Stimulated activated CD8-positive, alpha-beta memory T cell treated with anti-CD3 and anti-CD28 coated beads, Interleukin-7, amount 100 ng/mL, for 4 hours (primary cell): ENCODE data around the gene DYNC2LI1.

Experiments used
- DNase-seq, 2 donors: peaks; one replicate each; pipeline ENCODE4 v3.0.0-alpha.2; 2020; ENCODE audit warnings: low read depth in 2 of 2

DYNC2LI1 gene

DNA sequence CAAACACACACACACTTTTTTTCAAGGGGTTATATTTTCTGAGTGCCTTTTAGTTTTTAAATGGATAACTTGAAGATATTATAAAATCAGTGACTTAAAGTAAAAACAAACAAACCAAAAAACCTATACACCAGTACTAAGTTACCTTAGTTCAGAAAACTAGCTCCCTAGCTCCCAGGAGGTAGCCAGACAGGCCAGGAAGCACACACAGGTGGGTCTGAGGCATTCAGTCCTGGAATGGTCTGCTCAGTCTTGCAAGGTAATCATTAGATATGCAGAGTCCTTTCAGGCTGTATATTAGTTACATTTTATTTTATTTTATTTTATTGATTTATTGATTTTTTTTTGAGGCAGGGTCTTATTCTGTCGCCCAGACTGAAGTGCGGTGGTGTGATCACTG, 10.7 kb upstream of the DYNC2LI1 start:
- no peak for DNase-seq

- DNase-seq: no peak
These were observed 9.6 kb upstream of the DYNC2LI1 start for GRCh38 chr2:43764086-43764705.

DNA sequence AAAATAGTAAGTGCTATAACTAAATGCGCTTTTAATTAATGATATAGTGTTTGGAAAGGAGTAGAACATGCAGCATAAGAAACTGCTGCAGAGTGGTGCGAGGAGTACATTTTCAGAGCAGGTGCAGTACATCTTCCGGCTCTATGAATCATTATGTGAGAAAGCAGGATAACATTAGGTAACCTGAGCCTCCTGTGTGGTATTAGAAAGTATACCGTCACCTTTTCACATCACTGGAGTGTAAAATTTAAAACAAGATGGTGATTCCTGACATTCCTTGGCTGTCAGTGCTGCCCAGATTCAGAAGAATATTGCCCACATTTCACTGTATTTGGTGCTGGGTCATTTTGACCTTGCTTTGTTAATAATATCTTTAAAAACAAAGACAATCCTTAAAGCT, 7.8 kb upstream of the DYNC2LI1 start:
- DNase-seq: no peak

GRCh38 chr2:43774617-43775016, 778 bp downstream of the DYNC2LI1 start:
- no peak for DNase-seq

- DNase-seq: no peak
These were observed 2.5 kb downstream of the DYNC2LI1 start for GRCh38 chr2:43776324-43776723.

DNA sequence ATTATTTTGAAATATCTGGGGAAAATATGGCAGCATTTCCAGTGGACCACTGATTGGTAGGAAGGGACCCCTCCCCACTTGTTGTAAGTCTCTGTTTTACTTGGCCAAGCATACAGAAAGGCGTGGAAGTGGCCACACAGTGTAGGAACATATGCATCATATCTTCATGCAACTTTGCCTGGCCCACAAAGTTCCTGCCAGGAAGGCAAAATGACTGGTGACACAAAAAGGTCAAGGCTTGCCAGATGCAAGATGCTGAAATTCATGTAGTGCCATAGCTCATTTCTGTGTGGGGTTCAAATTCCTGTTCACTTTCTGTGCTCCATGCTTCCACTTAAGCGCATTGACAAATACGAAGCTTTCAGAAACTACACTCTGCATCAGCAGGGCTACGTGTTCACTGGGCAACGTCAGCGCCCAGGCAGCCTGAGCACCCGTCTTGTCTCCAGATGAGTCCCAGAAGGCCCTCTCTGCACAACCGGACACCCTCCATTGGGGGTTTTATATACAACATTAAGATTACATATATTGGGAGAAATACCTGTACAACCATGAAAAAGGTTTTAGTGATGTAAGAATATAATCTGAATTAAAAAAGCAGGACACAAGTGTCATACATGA, 3.6 kb downstream of the DYNC2LI1 start:
- DNase-seq: no peak

DNA sequence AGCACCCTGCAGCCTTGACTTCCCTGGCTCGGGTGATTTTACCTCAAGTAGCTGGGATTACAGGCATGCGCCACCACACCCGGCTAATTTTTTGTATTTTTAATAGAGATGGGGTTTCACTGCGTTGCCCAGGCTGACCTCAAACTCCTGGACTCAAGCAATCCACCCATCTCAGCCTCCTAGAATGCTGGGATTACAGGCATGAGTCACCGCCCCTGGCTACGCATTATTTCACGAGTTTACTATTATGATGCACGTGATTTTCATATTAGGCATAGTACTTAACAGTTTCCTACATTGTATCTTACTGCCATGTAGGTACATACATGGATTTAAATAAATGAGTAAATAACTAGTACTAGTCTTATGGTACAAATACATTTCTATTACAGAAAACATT, 4.4 kb downstream of the DYNC2LI1 start:
- DNase-seq: no peak

GRCh38 chr2:43787895-43788294, 14.1 kb downstream of the DYNC2LI1 start:
- no peak for DNase-seq

DNA sequence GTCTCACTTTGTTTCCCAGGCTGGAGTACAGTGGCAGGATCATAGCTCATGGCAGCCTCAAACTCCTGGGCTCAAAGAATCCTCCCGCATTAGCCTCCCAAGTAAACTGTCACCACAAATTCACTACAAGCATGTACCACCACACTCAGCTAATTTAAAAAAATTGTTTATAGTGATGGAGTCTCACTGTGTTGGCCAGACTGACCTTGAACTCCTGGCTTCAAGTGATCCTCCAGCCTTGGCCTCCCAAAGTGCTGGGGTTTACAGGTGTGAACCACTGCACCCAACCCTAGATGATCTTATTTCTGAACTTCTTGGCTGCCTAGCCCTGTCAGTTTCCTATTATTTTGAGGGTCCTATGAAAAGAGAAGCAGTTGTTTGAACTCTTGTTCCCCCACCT, 14.8 kb downstream of the DYNC2LI1 start:
- DNase-seq: no peak

GRCh38 chr2:43790147-43790546, 16.3 kb downstream of the DYNC2LI1 start:
- DNase-seq: no peak

DNA sequence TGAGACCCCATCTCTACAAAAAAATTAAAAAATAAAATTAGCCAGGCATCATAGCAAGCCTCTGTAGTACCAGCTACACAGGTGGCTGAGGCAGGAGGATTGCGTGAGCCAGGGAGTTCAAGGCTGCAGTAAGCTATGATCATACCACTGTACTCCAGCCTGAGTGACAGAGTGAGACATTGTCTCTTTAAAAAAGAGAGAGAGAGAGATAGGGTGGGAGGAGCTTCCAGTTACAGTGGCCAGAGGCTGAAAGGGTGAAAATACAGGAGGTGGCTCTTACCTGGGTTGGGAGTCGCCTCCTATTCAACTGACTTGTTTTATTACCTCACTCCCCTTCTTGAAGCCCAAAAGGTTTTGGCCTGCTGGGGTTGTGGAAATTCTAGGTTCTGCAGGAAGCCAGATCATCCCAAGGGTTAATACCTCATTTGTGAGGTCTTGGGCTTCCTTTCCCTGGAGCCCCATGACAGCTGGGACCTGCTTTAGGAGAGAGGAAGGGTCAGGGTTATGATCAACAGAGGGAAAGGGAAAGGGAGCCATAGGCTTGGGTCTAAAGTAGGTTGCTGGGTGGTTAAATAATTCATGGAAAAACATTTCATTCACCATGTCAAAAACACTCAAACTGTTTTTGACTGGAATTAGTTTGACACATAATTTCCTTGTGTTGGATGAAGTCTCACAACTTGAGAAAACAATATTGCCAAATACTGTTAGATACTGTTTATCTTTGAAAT, 17.4 kb downstream of the DYNC2LI1 start:
- DNase-seq: no peak

DNA sequence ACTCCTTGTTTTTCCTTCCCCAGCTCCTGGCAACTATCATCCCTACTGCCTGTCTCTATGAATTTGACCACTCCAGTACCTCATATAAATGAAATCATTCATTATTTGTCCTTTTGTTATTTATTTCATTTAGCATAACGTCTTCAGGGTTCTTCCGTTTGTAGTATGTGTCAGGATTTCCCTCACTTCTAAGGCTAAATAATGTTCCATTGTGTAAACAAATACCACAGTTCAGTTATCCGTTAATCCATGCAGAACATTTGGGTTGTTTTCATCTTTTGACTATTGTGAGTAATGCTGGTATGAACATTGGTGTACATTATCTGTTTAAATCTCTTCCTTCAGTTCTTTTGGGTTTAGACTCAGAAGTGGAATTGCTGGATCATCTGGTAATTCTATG, 18.8 kb downstream of the DYNC2LI1 start:
- DNase-seq: no peak

DNA sequence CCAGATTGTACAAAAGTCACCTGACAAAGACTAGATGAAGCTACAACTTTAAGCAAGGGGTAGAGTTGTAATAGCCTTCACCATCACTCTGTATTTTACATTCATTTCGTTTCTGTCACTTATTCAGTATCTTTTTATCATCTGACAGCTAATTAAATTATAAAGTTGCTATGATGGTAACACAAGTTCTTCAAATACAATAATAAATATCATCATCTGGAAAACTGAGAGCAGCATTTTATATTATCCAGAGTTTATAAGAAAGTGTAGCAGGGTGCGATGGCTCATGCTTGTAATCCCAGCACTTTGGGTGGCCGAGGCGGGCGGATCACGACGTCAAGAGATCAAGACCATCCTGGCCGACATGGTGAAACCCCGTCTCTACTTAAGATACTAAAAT, 21.1 kb downstream of the DYNC2LI1 start:
- no peak for DNase-seq

DNA sequence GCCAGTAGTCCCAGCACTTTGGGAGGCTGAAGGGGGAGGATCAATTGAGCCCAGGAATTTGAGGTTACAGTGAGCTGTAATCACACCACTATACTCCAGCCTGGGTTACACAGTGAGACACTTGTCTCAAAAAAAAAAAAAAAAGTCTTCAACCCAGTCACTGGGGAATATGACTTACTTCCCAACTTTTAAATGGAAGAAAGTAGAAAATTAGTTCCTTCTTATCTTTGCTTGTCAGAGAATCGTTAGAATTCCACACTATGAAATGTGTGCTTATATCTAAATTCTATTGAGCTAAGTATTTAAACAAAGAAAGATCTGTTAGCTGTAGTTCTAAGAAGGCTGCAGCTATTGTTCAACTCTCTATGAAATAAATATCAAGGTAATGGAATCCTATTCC, 22.4 kb downstream of the DYNC2LI1 start:
- no peak for DNase-seq

DNA sequence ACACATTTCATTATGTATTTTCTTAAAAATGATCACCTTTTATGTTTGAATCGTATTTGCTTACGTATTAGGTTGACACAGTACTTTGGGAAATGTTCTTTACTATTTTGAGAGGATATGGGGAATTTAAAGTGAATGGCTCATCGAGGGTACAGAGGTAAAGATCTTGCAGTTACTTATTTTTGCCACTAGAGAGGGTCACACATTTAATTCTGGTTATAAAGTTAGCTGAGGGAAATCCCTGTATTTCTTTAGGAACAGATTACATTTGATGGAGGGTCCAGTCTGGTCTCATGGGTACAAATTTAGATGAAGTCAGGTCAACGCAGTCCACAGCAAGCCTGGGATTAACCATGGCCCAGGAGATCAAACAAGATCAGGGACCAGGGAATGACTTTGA, 24.5 kb downstream of the DYNC2LI1 start:
- DNase-seq: no peak

DNA sequence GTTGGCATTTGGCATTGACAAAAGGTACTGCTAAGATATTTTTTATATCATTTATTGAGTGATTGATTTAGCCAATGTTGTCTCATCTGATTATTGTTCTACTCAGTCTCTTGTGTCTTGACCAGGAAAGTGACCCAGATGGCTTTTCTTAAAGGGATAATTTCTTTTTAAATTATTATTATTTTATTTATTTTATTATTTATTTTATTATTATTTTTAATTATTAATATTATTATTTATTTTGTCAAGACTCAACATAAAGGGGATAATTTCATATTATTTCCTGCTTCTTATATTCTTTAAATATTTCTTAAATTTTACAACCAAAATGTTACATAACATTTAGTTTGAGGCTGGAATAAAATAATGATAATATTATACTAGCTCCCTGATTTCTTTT, 27.1 kb downstream of the DYNC2LI1 start:
- DNase-seq: no peak

DNA sequence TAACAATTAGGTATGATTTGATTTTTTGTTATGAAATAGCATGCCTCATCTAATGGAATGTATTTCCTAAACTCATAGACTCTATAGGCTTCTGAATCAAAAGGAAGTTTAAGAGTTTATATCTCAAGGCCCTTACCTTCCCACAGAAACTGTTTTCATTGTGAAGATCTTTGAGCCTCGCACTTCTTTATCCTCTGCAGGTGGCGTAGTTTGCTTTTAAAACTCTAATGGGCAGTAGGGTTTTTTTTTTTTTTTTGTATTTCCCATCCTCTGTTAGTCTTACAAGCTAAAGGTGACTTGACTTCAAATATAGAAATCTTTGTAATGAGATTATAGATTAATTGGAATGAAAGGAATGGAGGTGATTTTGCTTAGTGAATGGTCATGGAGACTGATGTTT, 28.3 kb downstream of the DYNC2LI1 start:
- DNase-seq: no peak

DNA sequence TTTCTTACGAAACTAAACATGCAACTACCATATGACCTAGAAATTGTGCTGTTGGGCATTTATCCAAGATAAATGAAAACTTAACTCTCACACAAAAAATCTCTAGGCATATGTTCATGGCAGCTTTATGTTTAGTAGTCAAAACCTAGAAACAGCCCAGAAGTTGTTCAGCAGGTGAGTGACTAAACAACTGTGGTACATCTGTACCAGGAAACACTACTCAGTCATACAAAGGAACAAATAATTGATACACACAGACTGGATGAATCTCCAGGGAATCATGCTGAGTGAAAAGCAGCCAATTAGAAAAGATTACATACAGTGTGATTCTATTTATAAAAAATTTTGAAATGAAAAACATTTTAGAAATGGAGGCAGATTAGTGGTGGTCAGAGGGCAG, 29.3 kb downstream of the DYNC2LI1 start:
- no peak for DNase-seq

DNA sequence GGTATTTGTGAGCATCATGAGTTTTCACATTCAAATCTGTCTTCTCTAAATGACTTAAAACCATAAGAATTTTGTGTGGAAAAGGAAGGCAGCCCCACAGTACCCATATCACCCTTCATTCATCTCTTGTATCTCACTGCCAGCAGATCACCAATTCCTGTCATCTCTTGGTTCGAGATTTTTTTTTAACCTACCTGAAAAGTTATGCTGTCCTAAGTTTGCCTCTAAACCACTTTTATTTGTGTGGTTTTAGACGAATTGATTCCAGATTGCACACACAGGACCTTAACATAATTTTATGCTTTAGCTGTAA, 32.8 kb downstream of the DYNC2LI1 start:
- no peak for DNase-seq

DNA sequence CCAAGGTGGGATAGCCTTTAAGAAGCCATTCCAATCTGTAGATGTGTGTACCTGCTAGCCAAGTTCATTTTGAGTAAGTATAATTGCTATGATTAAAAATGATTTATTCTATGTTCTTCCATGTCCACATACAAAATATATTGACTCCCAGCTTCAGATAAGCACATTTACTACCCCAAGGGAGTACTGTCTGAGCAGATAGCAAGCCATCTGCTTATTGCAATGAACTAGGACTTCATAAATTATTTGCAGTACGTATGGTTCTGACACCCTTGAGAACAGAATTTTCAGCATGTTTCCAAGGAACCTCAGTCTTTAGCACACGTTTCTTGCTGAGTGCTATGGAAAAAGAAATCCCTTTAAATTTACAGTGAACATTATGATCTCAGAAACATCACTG, 36.6 kb downstream of the DYNC2LI1 start:
- DNase-seq: no peak

GRCh38 chr2:43810888-43811287, 37.0 kb downstream of the DYNC2LI1 start:
- DNase-seq: no peak

- DNase-seq: no peak
These were observed 38.2 kb downstream of the DYNC2LI1 start for GRCh38 chr2:43812006-43812405.

DNA sequence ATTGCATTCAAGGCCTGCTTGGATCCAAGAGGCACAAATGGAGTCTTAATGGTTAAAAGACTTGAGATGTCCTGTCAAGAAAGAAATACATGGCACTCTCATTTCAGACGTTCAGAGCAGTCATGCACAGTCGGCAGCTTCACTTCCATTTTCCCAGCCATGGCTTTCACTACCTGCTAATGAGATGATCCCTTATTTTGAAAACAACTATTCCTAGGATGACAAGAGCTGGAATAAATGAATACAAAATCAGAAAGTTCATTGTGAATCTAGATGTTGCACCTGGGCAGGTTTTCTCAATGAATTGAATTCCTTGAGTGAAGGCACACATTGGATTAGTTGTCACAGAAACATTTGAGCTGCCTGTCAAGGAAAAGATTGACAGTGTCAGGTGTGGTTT, 39.1 kb downstream of the DYNC2LI1 start:
- DNase-seq: no peak

- DNase-seq: no peak
These were observed 40.9 kb downstream of the DYNC2LI1 start for GRCh38 chr2:43814711-43815110.
